ENCODE results near the gene TRIM22.
A peak's percentile ranks its signal among the peaks of the same experiment; 100 is the strongest.
"Not testable (repeated sequence)": the region's sequence is repeated elsewhere in the genome, so short reads cannot be mapped to it uniquely, and the experiment has no call there.

The TRIM22 gene

GRCh38 chr11:5674391-5674790, 15.2 kb upstream of the TRIM22 start:
- Histone ChIP-seq H3K9me3 (ENCODE audit: control insufficient read depth in 1 of 2, low read length in 2 of 2) (no peaks in the 10 kb centered on the region), H3K4me3 (ENCODE audit: low read depth in 1 of 2, low read length in 2 of 2) (no peak overlapping the region), H3K27me3 (ENCODE audit: low read depth, low read length) (no peaks in the 10 kb centered on the region), H3K4me1 (ENCODE audit: control insufficient read depth in 1 of 2, insufficient read depth in 2 of 2, low read length in 2 of 2) (no peaks in the 10 kb centered on the region), H3K36me3 (ENCODE audit: control insufficient read depth in 1 of 2, insufficient read depth in 2 of 2, low read length in 2 of 2) (peaks cover 18 to 29% of the 10 kb centered on the region in 2 donors), H3K27ac (ENCODE audit: low read length) (no peak overlapping the region)

DNA sequence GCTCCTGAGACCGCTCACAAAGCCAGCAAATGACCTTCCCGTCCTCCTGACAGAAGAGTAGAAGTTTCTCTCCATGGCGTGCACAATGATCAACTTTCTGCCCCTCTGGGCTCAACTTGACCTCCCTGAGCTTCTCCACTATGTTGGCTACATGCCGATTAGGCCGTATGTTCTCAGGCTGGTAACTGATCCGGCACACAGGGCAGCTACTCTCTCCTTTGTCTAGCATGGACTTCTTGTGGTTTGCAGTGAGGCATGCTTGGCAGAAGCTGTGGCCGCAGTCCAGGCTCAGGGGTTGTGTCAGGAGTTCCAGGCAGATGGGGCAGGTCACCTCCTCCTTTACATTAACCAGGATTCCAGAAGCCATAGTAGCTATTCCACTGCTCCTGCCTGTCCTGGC, 9.8 kb upstream of the TRIM22 start:
- Histone ChIP-seq H3K36me3 (ENCODE audit: control insufficient read depth in 1 of 2, insufficient read depth in 2 of 2, low read length in 2 of 2) (peaks cover 19 to 32% of the 10 kb centered on the region in 2 donors), H3K9me3 (ENCODE audit: control insufficient read depth in 1 of 2, low read length in 2 of 2) (no peaks in the 10 kb centered on the region), H3K4me1 (ENCODE audit: control insufficient read depth in 1 of 2, insufficient read depth in 2 of 2, low read length in 2 of 2) (peaks cover 0 to 3% of the 10 kb centered on the region in 2 donors), H3K4me3 (ENCODE audit: low read depth in 1 of 2, low read length in 2 of 2) (no peak overlapping the region), H3K27ac (ENCODE audit: low read length) (no peak overlapping the region), H3K27me3 (ENCODE audit: low read depth, low read length) (no peaks in the 10 kb centered on the region)

GRCh38 chr11:5682890-5683441, 6.6 kb upstream of the TRIM22 start:
- not testable (repeated sequence) for H3K27me3 ChIP-seq (ENCODE audit: low read depth, low read length); H3K9me3 ChIP-seq (ENCODE audit: control insufficient read depth in 1 of 2, low read length in 2 of 2); H3K4me3 ChIP-seq (ENCODE audit: low read depth in 1 of 2, low read length in 2 of 2); H3K4me1 ChIP-seq (ENCODE audit: control insufficient read depth in 1 of 2, insufficient read depth in 2 of 2, low read length in 2 of 2); H3K27ac ChIP-seq (ENCODE audit: low read length)
- peaks cover 12 to 28% of the 10 kb centered on the region in 2 donors for H3K36me3 ChIP-seq (ENCODE audit: control insufficient read depth in 1 of 2, insufficient read depth in 2 of 2, low read length in 2 of 2)

DNA sequence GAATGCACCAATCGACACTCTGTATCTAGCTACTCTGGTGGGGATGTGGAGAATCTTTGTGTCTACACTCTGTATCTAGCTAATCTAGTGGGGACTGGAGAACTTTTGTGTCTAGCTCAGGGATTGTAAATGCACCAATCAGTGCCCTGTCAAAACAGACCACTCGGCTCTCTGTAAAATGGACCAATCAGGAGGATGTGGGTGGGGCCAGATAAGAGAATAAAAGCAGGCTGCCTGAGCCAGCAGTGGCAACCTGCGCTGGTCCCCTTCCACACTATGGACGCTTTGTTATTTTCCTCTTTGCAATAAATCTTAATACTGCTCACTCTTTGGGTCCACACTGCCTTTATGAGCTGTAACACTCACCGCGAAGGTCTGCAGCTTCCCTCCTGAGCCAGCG, 6.0 kb upstream of the TRIM22 start:
- H3K9me3 ChIP-seq (ENCODE audit: control insufficient read depth in 1 of 2, low read length in 2 of 2); H3K27ac ChIP-seq (ENCODE audit: low read length); H3K4me1 ChIP-seq (ENCODE audit: control insufficient read depth in 1 of 2, insufficient read depth in 2 of 2, low read length in 2 of 2); H3K27me3 ChIP-seq (ENCODE audit: low read depth, low read length): not testable (repeated sequence)
- Histone ChIP-seq H3K4me3 (ENCODE audit: low read depth in 1 of 2, low read length in 2 of 2) (peak overlapping the region in 1 of 2 donors; percentile 66), H3K36me3 (ENCODE audit: control insufficient read depth in 1 of 2, insufficient read depth in 2 of 2, low read length in 2 of 2) (peaks cover 6 to 21% of the 10 kb centered on the region in 2 donors)

DNA sequence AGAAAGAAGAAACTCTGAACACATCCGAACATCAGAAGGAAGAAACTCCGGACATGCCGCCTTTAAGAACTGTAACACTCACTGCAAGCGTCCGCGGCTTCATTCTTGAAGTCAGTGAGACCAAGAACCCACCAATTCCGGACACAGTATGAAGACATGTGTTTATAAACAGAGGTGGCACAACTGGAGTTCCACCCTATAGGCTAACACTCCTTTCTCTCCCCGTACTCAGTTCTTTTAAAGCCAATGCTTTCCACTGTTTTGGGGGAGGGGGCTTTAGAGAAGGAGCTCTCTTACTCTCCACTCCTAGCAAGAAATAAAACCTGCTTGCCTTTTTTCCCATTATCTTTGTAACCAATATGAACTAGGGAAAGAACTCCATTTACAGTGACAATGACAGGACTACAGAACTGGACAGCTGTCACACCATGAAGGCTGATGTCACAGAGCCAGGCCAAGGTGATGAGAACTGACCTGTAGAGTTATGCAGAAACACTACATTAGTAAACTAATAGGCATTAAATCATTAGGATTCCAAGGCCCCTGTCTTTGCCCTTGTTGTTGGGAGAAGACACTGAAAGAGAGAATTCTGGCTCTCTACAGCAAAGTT, 5.4 kb upstream of the TRIM22 start:
- Histone ChIP-seq H3K4me1 (ENCODE audit: control insufficient read depth in 1 of 2, insufficient read depth in 2 of 2, low read length in 2 of 2) (peaks cover 0 to 12% of the 10 kb centered on the region in 2 donors), H3K27ac (ENCODE audit: low read length) (peak overlapping the region; percentile 92), H3K4me3 (ENCODE audit: low read depth in 1 of 2, low read length in 2 of 2) (peak overlapping the region; percentile 66 to 75), H3K27me3 (ENCODE audit: low read depth, low read length) (no peaks in the 10 kb centered on the region), H3K9me3 (ENCODE audit: control insufficient read depth in 1 of 2, low read length in 2 of 2) (no peaks in the 10 kb centered on the region), H3K36me3 (ENCODE audit: control insufficient read depth in 1 of 2, insufficient read depth in 2 of 2, low read length in 2 of 2) (peaks cover 5 to 16% of the 10 kb centered on the region in 2 donors)

- Histone ChIP-seq H3K27me3 (ENCODE audit: low read depth, low read length) (no peaks in the 10 kb centered on the region), H3K27ac (ENCODE audit: low read length) (peak within 1 kb of the TSS; percentile 92), H3K4me3 (ENCODE audit: low read depth in 1 of 2, low read length in 2 of 2) (peak within 1 kb of the TSS; percentile 66 to 75), H3K9me3 (ENCODE audit: control insufficient read depth in 1 of 2, low read length in 2 of 2) (no peaks in the 10 kb centered on the region), H3K36me3 (ENCODE audit: control insufficient read depth in 1 of 2, insufficient read depth in 2 of 2, low read length in 2 of 2) (peaks cover 3 to 10% of the 10 kb centered on the region in 2 donors), H3K4me1 (ENCODE audit: control insufficient read depth in 1 of 2, insufficient read depth in 2 of 2, low read length in 2 of 2) (peaks cover 0 to 14% of the 10 kb centered on the region in 2 donors)
Observed at GRCh38 chr11:5684646-5685362, 4.8 kb upstream of the TRIM22 start, which contains the start of gene TRIM5. TRIM5 (minus strand) TSS chr11:5685074; CDS start chr11:5680177, 4,897 bp downstream.

DNA sequence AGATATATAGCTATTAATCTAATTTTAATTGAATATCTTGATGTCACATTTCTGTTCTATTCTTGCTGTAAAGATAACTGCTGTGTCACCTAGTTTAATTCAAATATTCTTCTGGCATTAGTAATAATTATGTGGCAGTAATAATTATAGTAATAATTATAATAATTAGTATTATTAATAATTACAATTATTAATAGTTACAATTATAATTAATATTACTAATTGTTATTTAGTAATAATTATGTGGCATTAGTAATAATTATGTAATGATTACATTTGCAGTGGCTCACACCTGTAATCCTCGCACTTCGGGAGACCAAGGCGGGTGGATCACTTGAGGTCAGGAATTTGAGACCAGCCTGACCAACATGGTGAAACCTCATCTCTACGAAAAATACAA, 3.2 kb upstream of the TRIM22 start:
- Histone ChIP-seq H3K9me3 (ENCODE audit: control insufficient read depth in 1 of 2, low read length in 2 of 2) (no peaks in the 10 kb centered on the region), H3K27ac (ENCODE audit: low read length) (no peak overlapping the region), H3K4me1 (ENCODE audit: control insufficient read depth in 1 of 2, insufficient read depth in 2 of 2, low read length in 2 of 2) (peaks cover 0 to 14% of the 10 kb centered on the region in 2 donors), H3K27me3 (ENCODE audit: low read depth, low read length) (no peaks in the 10 kb centered on the region), H3K4me3 (ENCODE audit: low read depth in 1 of 2, low read length in 2 of 2) (no peak overlapping the region), H3K36me3 (ENCODE audit: control insufficient read depth in 1 of 2, insufficient read depth in 2 of 2, low read length in 2 of 2) (no peaks in the 10 kb centered on the region)

DNA sequence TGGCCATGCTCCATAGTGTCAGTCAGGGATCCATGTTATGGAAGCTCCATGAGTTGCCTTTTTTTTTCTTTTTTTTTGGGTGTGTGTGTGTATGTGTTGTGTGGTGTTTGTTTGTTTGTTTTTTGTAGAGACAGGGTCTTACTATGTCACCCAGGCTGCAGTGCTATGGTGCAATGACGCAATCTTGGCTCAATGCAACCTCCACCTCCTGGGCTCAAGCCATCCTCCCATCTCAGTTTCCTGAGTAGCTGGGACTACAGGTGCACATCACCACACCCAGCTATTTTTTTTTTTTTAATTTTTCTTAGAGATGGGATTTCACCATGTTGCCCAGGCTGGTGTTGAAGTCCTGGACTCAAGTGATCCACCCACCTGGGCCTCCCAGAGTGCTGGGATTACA, 1.1 kb upstream of the TRIM22 start:
- peaks cover 0 to 12% of the 10 kb centered on the region in 2 donors for H3K4me1 ChIP-seq (ENCODE audit: control insufficient read depth in 1 of 2, insufficient read depth in 2 of 2, low read length in 2 of 2)
- H3K36me3 ChIP-seq (ENCODE audit: control insufficient read depth in 1 of 2, insufficient read depth in 2 of 2, low read length in 2 of 2): no peaks in the 10 kb centered on the region
- no peaks in the 10 kb centered on the region for H3K27me3 ChIP-seq (ENCODE audit: low read depth, low read length)
- no peak overlapping the region for H3K4me3 ChIP-seq (ENCODE audit: low read depth in 1 of 2, low read length in 2 of 2)
- peak overlapping the region; percentile 98 for H3K27ac ChIP-seq (ENCODE audit: low read length)
- H3K9me3 ChIP-seq (ENCODE audit: control insufficient read depth in 1 of 2, low read length in 2 of 2): no peaks in the 10 kb centered on the region

DNA sequence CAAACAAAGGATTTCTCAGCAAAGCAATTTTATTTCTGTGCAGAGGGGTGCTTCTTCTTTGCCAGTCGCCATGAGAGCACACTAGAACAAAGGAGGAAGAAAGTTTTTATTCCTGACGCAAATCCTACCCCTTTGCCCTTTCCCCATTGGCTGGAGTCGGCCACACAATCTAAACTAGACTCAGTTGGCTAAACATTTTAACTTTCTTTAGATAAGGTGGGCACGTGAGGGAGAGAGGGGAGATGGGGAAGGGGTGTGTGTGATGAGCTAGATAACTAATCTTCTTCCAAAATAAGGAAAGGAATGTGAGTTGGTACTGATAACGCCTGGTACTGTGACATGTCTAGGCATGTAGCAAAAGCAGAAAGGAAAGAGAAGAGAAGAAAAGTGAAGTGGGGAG, 626 bp downstream of the TRIM22 start:
- Histone ChIP-seq H3K36me3 (ENCODE audit: control insufficient read depth in 1 of 2, insufficient read depth in 2 of 2, low read length in 2 of 2) (no peaks in the 10 kb centered on the region), H3K9me3 (ENCODE audit: control insufficient read depth in 1 of 2, low read length in 2 of 2) (no peaks in the 10 kb centered on the region), H3K4me3 (ENCODE audit: low read depth in 1 of 2, low read length in 2 of 2) (peak overlapping the region; percentile 68 to 91), H3K4me1 (ENCODE audit: control insufficient read depth in 1 of 2, insufficient read depth in 2 of 2, low read length in 2 of 2) (peaks cover 0 to 13% of the 10 kb centered on the region in 2 donors), H3K27me3 (ENCODE audit: low read depth, low read length) (no peaks in the 10 kb centered on the region), H3K27ac (ENCODE audit: low read length) (peak overlapping the region; percentile 98)

DNA sequence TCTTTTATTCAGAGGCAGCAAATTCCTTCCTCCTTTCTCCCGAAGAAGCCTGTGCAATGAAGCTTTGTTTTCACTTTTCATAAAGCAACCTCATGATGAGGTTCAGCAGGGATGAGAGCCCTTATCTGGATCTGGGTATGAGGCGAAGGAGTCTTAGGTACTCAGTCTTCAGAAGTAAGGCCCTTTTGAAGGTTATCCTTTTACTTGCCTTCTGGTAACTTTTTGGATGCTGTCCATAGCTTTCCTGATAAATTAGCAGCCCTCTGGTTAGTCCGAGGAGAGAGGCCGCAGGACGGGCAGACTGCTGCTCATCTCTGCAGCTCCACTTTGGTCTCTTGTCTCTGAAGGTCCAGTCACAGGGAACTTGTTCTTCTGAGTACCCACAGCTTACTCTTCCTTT, 1.1 kb downstream of the TRIM22 start:
- peak overlapping the region; percentile 68 to 91 for H3K4me3 ChIP-seq (ENCODE audit: low read depth in 1 of 2, low read length in 2 of 2)
- no peaks in the 10 kb centered on the region for H3K36me3 ChIP-seq (ENCODE audit: control insufficient read depth in 1 of 2, insufficient read depth in 2 of 2, low read length in 2 of 2)
- H3K4me1 ChIP-seq (ENCODE audit: control insufficient read depth in 1 of 2, insufficient read depth in 2 of 2, low read length in 2 of 2): peaks cover 0 to 12% of the 10 kb centered on the region in 2 donors
- no peaks in the 10 kb centered on the region for H3K27me3 ChIP-seq (ENCODE audit: low read depth, low read length)
- no peaks in the 10 kb centered on the region for H3K9me3 ChIP-seq (ENCODE audit: control insufficient read depth in 1 of 2, low read length in 2 of 2)
- peak overlapping the region; percentile 98 for H3K27ac ChIP-seq (ENCODE audit: low read length)

DNA sequence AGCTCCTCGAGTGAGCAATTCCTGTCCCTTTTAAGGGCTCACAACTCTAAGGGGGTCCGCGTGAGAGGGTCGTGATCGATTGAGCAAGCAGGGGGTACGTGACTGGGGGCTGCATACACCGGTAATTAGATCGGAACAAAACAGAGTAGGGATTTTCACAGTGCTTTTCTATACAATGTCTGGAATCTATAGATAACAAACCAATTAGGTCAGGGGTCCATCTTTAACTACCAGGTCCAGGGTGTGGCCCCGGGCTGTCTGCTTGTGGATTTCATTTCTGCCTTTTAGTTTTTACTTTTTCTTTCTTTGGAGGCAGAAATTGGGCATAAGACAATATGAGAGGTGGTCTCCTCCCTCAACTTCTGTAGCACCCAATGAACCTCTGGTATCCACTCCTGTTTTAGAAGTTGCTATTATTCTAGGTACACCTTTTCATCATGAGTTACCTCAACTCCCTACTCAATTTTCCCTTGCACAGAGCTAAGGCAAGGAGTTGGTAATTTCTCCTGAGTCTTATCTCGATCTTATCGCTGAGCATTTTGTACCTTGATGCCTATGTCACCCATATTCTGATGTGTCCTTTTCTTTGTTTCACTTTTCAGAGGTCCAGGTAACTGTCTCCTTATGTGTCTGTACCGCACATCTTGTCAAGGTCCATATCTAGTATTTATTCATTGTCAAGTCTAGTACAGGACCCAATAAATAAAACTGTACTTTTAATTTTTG, 1.8 kb downstream of the TRIM22 start:
- H3K36me3 ChIP-seq (ENCODE audit: control insufficient read depth in 1 of 2, insufficient read depth in 2 of 2, low read length in 2 of 2); H3K9me3 ChIP-seq (ENCODE audit: control insufficient read depth in 1 of 2, low read length in 2 of 2); H3K27me3 ChIP-seq (ENCODE audit: low read depth, low read length): not testable (repeated sequence)
- Histone ChIP-seq H3K4me1 (ENCODE audit: control insufficient read depth in 1 of 2, insufficient read depth in 2 of 2, low read length in 2 of 2) (peaks cover 0 to 12% of the 10 kb centered on the region in 2 donors), H3K4me3 (ENCODE audit: low read depth in 1 of 2, low read length in 2 of 2) (peak overlapping the region; percentile 68 to 91), H3K27ac (ENCODE audit: low read length) (peak overlapping the region; percentile 98)

All from muscle layer of duodenum (tissue), 2 donors.